Activated T-cell treated with anti-CD3 and anti-CD28 coated beads, Interleukin-2, amount 50 U/mL, for 24 hours (primary cell): Measurements from ENCODE around the gene KRTAP5-10.
A peak's percentile ranks its signal among the peaks of the same experiment; 100 is the strongest.
"Not testable (repeated sequence)": the region's sequence is repeated elsewhere in the genome, so short reads cannot be mapped to it uniquely, and the experiment has no call there.

Source experiments
- DNase-seq: peaks from one replicate; pipeline ENCODE4 v3.0.0-alpha.2; 2020
- H3K27ac Mint-ChIP-seq: 2 replicates; pipeline ENCODE4 v1.8.0; 2020; ENCODE audit warnings: mild to moderate bottlenecking, mixed read lengths
- H3K27me3 Mint-ChIP-seq: 2 replicates; pipeline ENCODE4 v1.8.0; 2020; ENCODE audit warnings: mixed read lengths
- H3K36me3 Mint-ChIP-seq: 2 replicates; pipeline ENCODE4 v1.8.0; 2020; ENCODE audit warnings: low read depth, mixed read lengths
- H3K4me1 Mint-ChIP-seq: 2 replicates; pipeline ENCODE4 v1.8.0; 2020; ENCODE audit warnings: low read depth, mixed read lengths
- H3K4me3 Mint-ChIP-seq: 2 replicates; pipeline ENCODE4 v1.8.0; 2020; ENCODE audit warnings: mild to moderate bottlenecking, moderate library complexity, mixed read lengths
- H3K9me3 Mint-ChIP-seq: 2 replicates; pipeline ENCODE4 v1.8.0; 2020; ENCODE audit warnings: mixed read lengths

Gene KRTAP5-10

DNA sequence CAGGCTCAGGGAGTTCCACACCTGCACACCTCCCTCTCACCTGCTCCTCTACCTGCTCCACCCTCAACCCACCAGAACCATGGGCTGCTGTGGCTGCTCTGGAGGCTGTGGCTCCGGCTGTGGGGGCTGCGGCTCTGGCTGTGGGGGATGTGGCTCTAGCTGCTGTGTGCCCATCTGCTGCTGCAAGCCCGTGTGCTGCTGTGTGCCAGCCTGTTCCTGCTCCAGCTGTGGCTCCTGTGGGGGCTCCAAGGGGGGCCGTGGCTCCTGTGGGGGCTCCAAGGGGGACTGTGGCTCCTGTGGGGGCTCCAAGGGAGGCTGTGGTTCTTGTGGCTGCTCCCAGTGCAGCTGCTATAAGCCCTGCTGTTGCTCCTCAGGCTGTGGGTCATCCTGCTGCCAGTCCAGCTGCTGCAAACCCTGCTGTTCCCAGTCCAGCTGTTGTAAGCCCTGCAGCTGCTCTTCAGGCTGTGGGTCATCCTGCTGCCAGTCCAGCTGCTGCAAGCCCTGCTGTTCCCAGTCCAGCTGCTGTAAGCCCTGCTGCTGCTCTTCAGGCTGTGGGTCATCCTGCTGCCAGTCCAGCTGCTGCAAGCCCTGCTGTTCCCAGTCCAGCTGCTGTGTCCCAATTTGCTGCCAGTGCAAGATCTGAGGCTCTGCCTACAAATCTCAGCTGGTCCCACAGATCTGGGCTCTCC is 27.2 kb upstream of the KRTAP5-10 start, which contains the start of gene KRTAP5-8:
Gene KRTAP5-8, plus strand, starts transcription at position 49 of the 689 bp plus-strand sequence. Its CDS starts 31 bp downstream, at position 80.
- Mint-ChIP-seq H3K27me3 (peaks cover 14% of the 10 kb centered on the region), H3K9me3 (peaks cover 10% of the 10 kb centered on the region)
- H3K4me1 Mint-ChIP-seq, DNase-seq, H3K4me3 Mint-ChIP-seq, H3K36me3 Mint-ChIP-seq, H3K27ac Mint-ChIP-seq: not testable (repeated sequence)

DNA sequence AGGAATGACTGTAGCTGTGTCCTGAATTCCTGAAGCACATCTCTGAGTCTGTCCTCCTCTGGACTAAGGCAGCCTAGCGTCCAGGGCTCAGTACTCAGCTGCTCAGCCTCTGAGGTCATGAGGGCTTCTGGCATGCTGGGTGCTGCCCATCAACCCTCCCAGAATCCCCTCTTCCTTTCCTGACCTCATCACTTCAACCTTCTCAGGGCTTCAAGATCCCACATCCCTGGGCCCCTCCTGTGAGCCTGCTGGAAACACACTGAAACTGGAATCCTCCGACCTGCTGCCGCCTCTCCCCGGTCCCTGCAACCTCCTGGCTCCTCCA is 26.7 kb upstream of the KRTAP5-10 start:
- H3K4me1 Mint-ChIP-seq, result peaks cover 12% of the 10 kb centered on the region

DNA sequence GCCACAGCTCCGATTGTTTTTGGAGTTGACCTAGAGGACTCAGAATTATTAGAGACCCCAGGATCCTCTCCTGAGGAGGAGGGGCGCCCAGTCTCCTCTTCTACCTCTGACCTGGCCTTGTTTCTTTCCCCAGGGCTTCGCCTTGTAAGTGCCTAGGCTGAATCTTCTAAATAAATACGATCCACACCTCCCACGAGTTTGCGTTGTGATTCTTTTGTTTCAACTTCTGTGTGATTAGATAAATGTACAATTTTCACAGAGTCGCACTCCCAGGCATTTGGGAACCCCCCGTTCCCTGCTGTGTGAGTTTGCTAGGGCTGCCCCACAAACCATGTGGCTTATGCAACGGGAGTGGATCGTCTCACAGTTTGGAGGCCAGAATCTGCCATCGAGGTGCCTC is 26.3 kb upstream of the KRTAP5-10 start:
- no peak overlapping the region for H3K4me3 Mint-ChIP-seq
- H3K27me3 Mint-ChIP-seq, result peaks cover 18% of the 10 kb centered on the region
- peaks cover 16% of the 10 kb centered on the region for H3K4me1 Mint-ChIP-seq

More for the DNA sequence above, 26.7 kb upstream of the KRTAP5-10 start:
- DNase-seq, result no peak
- Mint-ChIP-seq H3K36me3 (no peaks in the 10 kb centered on the region), H3K27me3 (peaks cover 18% of the 10 kb centered on the region), H3K27ac (no peak overlapping the region), H3K4me3 (no peak overlapping the region), H3K9me3 (peaks cover 10% of the 10 kb centered on the region)

DNA sequence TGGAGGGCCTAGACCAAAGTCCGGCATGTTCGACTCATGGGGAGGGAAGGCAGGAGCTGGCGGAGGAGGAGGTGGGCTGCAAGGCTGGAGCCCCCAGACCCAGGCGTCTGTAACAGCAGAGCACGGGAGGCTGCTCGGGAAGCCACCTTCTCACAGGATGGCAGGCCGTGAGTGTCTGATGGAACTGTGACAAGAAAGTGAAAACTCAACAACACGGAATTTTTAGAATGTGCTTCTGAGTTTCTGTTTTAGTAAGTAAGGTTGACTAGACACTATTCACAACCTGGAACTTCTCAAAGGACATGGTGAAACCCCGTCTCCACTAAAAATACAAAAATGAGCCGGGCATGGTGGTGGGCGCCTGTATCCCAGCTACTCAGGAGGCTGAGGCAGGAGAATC is 25.4 kb upstream of the KRTAP5-10 start:
- H3K36me3 Mint-ChIP-seq, H3K4me3 Mint-ChIP-seq, H3K27ac Mint-ChIP-seq, DNase-seq: not testable (repeated sequence)
- peaks cover 24% of the 10 kb centered on the region for H3K27me3 Mint-ChIP-seq
- peaks cover 20% of the 10 kb centered on the region for H3K4me1 Mint-ChIP-seq
- peaks cover 10% of the 10 kb centered on the region for H3K9me3 Mint-ChIP-seq

More for the DNA sequence above, 26.3 kb upstream of the KRTAP5-10 start:
- H3K27ac Mint-ChIP-seq, result no peak overlapping the region
- no peak for DNase-seq
- no peaks in the 10 kb centered on the region for H3K36me3 Mint-ChIP-seq
- H3K9me3 Mint-ChIP-seq, result peaks cover 10% of the 10 kb centered on the region

DNA sequence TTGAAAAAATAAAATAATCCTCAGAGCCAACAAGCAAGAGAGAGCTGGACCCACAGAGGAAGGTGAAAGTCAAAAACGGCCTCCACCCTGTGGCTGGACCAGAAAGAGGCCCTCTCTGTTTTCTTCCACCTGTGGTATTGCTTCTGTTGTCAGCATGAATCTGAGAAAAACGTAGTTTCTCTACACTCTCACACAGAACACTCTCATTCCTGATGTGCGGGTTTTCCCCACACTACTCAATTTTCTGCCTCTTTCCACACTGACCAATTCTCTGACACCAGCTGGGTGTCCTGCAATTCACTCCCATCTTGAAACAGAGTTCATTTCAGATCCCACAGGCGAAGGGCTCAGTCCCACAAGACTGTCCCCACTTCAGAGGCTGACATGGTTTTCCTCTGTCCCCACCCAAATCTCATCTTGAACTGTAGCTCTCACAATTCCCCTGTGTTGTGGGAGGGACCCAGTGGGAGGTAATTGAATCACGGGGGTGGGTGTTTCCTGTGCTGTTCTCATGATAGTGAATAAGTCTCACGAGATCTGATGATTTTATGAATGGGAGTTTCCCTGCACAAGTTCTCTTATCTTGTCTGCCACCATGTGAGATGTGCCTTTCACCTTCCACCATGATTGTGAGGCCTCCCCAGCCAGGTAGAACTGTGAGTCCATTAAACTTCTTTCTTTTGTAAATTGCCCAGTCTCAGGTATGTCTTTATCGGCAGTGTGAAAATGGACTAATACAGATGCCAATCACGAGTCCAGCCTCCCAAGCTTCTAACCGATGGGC is 24.6 kb upstream of the KRTAP5-10 start:
- Mint-ChIP-seq H3K4me1 (peaks cover 20% of the 10 kb centered on the region), H3K27ac (peak overlapping the region; percentile 0), H3K27me3 (peaks cover 28% of the 10 kb centered on the region), H3K9me3 (peaks cover 10% of the 10 kb centered on the region)
- not testable (repeated sequence) for H3K36me3 Mint-ChIP-seq, DNase-seq, H3K4me3 Mint-ChIP-seq

DNA sequence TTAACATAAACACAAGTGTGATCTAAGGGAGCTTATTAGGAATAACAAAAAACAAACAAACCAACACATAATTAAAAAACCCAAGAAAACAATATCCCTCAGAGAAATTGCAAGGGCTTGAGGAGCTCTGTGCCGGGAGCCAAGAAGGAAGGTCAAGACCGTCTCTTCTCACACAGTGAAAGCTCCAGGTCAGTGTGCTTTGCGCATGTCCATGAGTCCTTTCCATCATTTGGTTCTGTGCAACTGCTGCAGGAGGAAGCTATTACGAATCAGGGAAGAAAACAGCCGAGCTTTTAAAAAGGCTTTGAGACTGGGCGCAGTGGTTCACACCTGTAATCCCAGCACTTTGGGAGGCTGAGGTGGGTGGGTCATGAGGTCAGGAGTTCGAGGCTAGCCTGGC is 23.0 kb upstream of the KRTAP5-10 start:
- no peak for DNase-seq
- peaks cover 35% of the 10 kb centered on the region for H3K27me3 Mint-ChIP-seq
- H3K36me3 Mint-ChIP-seq, result no peaks in the 10 kb centered on the region
- H3K9me3 Mint-ChIP-seq, result peaks cover 10% of the 10 kb centered on the region
- H3K4me1 Mint-ChIP-seq, result peaks cover 20% of the 10 kb centered on the region
- H3K4me3 Mint-ChIP-seq, result no peak overlapping the region
- H3K27ac Mint-ChIP-seq, result no peak overlapping the region

DNA sequence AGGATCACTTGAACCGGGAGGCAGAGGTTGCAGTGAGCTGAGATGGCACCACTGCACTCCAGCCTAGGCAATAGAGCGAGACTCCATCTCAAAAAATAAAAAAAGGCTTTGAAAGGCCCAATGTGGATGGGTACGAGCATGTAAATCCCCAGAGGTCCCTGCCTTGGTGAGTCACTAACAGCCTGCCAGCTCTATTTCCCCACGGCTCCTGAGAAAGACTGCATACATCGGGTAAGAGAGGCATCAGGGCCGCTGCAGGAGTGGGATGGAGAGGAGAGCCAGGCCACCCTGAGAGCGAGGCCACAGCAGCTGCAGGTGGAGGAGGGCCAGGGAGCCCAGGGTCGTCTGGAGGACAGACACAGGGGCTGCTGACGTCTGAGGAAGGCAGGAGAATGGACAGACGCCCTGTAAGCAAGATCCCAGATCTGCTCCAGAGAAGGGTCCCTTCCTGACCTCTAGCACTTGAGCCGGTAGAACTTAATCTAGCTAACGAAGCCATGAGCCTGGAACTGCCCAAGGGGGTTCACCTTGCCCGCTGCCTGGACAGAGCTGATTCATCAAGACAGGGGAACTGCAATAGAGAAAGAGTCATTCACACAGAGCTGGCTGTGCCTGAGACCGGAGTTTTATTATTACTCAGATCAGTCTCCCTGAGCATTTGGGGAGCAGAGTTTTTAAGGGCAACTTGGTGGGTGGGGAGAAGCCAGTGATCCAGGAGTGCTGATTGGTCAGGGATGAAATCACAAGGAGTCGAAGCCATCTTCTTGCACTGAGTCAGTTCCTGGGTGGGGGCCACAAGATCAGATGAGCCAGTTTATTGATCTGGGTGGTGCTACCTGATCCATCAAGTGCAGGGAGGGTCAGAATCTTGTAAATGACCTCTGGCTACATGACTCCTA is 22.2 kb upstream of the KRTAP5-10 start:
- Mint-ChIP-seq H3K27ac (no peak overlapping the region), H3K4me1 (peaks cover 20% of the 10 kb centered on the region), H3K4me3 (no peak overlapping the region), H3K9me3 (peaks cover 10% of the 10 kb centered on the region), H3K36me3 (no peaks in the 10 kb centered on the region), H3K27me3 (peaks cover 39% of the 10 kb centered on the region)
- DNase-seq, result no peak

DNA sequence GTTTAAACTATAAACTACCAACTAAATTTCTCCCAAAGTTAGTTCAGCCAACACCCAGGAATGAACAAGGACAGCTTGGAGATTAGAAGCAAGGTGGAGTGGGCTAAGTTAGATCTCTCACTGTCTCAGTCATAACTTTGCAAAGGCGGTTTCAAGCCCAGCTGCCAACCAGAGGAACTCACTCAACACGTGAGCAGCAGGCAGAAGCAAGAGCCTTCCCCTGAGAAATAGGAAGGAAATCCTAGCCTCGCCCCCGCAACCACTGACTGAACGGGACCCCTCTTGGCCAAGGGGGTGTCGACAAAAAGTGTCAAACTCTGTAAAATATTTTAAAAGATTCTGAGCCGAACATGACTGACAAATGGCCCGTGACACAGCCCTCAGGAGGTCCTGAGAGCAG is 21.5 kb upstream of the KRTAP5-10 start:
- H3K4me1 Mint-ChIP-seq, result peaks cover 20% of the 10 kb centered on the region
- no peak for DNase-seq
- peaks cover 10% of the 10 kb centered on the region for H3K9me3 Mint-ChIP-seq
- H3K27me3 Mint-ChIP-seq, result peaks cover 41% of the 10 kb centered on the region
- no peak overlapping the region for H3K4me3 Mint-ChIP-seq
- no peak overlapping the region for H3K27ac Mint-ChIP-seq
- H3K36me3 Mint-ChIP-seq, result no peaks in the 10 kb centered on the region

DNA sequence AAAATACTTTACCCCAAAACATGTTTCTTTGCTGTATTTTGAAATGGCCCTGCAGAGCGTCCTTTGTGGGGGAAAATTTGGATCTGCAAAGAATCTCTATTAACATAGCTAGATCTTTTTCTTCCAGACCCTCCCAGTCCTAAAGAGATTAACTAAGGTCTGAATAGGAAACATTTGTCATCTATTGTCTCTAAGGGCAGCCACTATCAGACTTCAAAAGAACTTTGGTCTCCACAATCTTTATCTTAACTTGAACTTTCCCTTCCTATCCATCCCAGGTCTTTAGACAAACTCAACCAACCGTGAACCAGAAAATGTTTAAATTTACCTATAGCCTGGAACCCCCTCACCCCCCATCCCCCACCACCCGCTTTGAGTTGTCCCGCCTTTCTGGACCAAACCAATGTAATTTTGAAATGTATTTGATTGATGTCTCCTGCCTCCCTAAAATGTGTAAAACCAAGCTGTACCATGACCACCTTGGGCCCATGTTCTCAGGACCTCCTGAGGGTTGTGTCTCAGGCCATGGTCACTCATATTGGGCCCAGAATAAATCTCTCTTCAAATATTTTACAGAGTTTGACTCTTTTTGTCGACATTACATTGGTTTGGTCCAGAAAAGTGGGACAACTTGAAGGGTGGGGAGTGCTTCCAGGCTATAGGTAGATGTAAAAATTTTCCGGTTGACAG is 20.7 kb upstream of the KRTAP5-10 start:
- no peak overlapping the region for H3K27ac Mint-ChIP-seq
- H3K36me3 Mint-ChIP-seq, result no peaks in the 10 kb centered on the region
- peaks cover 10% of the 10 kb centered on the region for H3K9me3 Mint-ChIP-seq
- no peak for DNase-seq
- H3K27me3 Mint-ChIP-seq, result peaks cover 50% of the 10 kb centered on the region
- no peak overlapping the region for H3K4me3 Mint-ChIP-seq
- H3K4me1 Mint-ChIP-seq, result peaks cover 20% of the 10 kb centered on the region

DNA sequence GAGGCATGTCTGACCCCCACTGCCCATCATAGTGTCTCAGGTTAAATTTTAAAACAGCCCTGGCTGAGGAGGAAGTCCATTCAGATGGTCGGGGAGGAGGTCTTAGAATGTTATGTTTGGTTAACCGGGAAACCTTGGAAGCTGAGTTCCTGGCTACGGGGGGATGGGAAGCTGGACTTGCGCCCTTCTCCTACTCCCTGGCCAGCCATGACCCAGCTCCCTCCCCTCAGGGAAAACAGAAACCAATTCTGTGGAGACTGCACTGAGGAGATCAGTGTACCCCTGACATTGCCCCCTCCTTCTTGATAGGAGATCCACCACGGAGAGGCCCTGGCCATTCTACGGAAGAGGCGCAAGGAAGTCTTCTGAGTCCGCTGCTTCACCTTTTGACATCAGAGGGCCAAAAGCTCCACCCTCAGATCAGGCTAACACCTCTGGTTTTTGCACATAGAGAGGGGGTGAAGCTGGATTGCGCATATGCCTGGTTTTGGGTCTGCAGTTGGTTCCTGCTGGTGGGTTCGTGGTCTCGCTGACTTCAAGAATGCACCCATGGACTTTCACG is 19.9 kb upstream of the KRTAP5-10 start:
- Mint-ChIP-seq H3K4me3 (no peak overlapping the region), H3K27ac (no peak overlapping the region), H3K27me3 (peaks cover 53% of the 10 kb centered on the region), H3K9me3 (peaks cover 10% of the 10 kb centered on the region), H3K4me1 (peaks cover 20% of the 10 kb centered on the region), H3K36me3 (no peaks in the 10 kb centered on the region)
- DNase-seq, result no peak

DNA sequence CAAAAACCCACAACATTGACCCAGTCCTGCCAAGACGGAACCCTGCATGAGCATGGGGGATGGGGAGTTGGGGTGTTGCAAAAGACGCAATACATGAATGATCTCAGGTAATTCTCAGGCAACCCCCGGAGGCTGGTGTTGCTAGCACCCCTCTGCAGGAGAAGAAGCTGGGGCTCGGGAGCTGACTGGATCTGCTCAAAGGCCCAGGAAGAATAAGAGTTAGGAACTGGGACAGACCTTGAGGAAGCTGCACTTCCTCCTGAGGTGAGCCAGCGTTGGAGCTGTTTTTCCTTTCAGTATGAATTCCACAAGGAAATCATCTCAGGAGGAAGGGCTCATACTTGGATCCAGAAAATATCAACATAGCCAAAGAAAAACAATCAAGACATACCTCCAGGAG is 17.2 kb upstream of the KRTAP5-10 start, which contains the start of gene KRTAP5-9:
Gene KRTAP5-9, plus strand, starts transcription at position 301 of the 400 bp plus-strand sequence. CDS start 238 bp downstream, outside the sequence.
- H3K27me3 Mint-ChIP-seq, result peaks cover 40% of the 10 kb centered on the region
- DNase-seq, result no peak
- no peaks in the 10 kb centered on the region for H3K9me3 Mint-ChIP-seq
- peaks cover 15% of the 10 kb centered on the region for H3K4me1 Mint-ChIP-seq
- H3K36me3 Mint-ChIP-seq, result no peaks in the 10 kb centered on the region
- H3K27ac Mint-ChIP-seq, result no peak within 1 kb of the TSS
- no peak within 1 kb of the TSS for H3K4me3 Mint-ChIP-seq

DNA sequence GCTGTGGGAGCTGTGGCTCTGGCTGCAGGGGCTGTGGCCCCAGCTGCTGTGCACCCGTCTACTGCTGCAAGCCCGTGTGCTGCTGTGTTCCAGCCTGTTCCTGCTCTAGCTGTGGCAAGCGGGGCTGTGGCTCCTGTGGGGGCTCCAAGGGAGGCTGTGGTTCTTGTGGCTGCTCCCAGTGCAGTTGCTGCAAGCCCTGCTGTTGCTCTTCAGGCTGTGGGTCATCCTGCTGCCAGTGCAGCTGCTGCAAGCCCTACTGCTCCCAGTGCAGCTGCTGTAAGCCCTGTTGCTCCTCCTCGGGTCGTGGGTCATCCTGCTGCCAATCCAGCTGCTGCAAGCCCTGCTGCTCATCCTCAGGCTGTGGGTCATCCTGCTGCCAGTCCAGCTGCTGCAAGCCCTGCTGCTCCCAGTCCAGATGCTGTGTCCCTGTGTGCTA is 16.6 kb upstream of the KRTAP5-10 start:
- Mint-ChIP-seq H3K9me3 (no peaks in the 10 kb centered on the region), H3K27ac (no peak overlapping the region), H3K4me3 (no peak overlapping the region), H3K4me1 (peaks cover 9% of the 10 kb centered on the region), H3K27me3 (peaks cover 35% of the 10 kb centered on the region), H3K36me3 (no peaks in the 10 kb centered on the region)
- DNase-seq, result no peak

DNA sequence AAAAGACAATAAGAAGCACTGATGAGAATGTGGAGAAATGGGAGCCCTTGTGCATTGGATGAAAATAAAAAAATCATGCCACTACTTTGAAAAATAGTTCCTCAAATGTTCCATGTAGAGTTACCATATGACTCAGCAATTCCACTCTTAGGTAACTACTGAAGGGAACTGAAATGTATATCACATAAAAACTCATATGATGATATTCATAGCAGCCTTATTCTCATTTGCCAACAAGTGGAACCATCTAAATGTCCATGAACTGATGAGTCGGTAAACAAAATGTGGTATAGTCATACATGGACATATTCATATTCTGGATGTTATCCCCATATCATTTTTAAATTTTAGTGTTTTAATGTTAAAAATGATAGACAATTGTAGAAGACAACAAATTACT is 13.7 kb upstream of the KRTAP5-10 start:
- H3K4me3 Mint-ChIP-seq, result no peak overlapping the region
- H3K36me3 Mint-ChIP-seq, result no peaks in the 10 kb centered on the region
- no peak for DNase-seq
- H3K27ac Mint-ChIP-seq, result no peak overlapping the region
- H3K4me1 Mint-ChIP-seq, result peaks cover 2% of the 10 kb centered on the region
- peaks cover 25% of the 10 kb centered on the region for H3K27me3 Mint-ChIP-seq
- H3K9me3 Mint-ChIP-seq, result no peaks in the 10 kb centered on the region

DNA sequence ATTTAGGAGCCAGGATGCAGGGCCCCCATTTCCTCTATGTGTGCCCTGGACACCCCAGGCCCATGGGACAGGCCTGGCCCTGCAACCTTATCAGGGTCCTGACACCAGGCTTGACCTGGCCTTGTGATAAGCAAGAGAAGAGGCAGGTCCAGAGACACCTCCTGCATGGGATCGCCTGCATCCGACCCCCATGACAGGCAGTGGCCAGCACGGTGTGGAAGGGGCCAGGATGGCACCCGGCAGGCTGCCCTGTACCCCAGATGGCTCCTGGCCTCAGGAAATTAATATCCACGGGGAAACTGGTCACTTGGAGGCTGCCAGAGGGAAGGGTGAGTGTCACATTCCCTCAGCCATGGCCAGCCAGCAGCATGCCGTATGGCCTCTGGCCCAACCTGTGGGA is 10.4 kb upstream of the KRTAP5-10 start:
- Mint-ChIP-seq H3K27me3 (peaks cover 23% of the 10 kb centered on the region), H3K27ac (no peak overlapping the region), H3K4me1 (peaks cover 2% of the 10 kb centered on the region), H3K36me3 (no peaks in the 10 kb centered on the region), H3K4me3 (no peak overlapping the region), H3K9me3 (no peaks in the 10 kb centered on the region)
- no peak for DNase-seq
